Caco-2 (cell line): ENCODE measurements around the gene ZNF175. TPM values are rescaled to one million over a fixed set of nuclear protein-coding genes. Genes with fewer than 3 reads are reported as not detected.

ENCODE experiments used
- BruUV-seq: library from RNA; stranded (reverse); fragments of 400-500 nt; replicated peaks from 2 replicates; lab custom pipeline; 2021; lab: Mats Ljungman, UMichigan
- CTCF ChIA-PET: fragments of 300-600 bp; sonication (Branson Sonifier 250); formaldehyde crosslinking; loops from one replicate; lab custom pipeline; 2022; ENCODE audit warnings: antibody characterized with exemption; lab: Charles Lee
- POLR2A ChIA-PET: fragments of 300-600 bp; sonication (Branson Sonifier 250); formaldehyde crosslinking; loops from one replicate; lab custom pipeline; 2022; ENCODE audit warnings: antibody characterized with exemption; lab: Charles Lee
- DNase-seq, 2 experiments: peaks; one replicate each; pipeline versions ENCODE4 v3.0.0 to v3.0.0-alpha.2; 2020 to 2022
- H3K27me3 ChIP-seq: replicated peaks from 2 replicates; pipeline ENCODE4 v1.6.0; 2011; ENCODE audit warnings: low read length; ENCODE audit not compliant: control insufficient read depth, insufficient read depth
- H3K36me3 ChIP-seq: 2 replicates; pipeline ENCODE4 v1.5.1; 2011; ENCODE audit warnings: low read length; ENCODE audit not compliant: control insufficient read depth, insufficient read depth
- H3K4me1 ChIP-seq: fragments of 250-450 bp; sonication (Bioruptor Pico); 2 replicates; pipeline ENCODE4 v1.5.1; 2020; ENCODE audit warnings: mild to moderate bottlenecking
- H3K4me3 ChIP-seq: 2 replicates; pipeline ENCODE4 v1.5.1; 2011; ENCODE audit warnings: low read depth, mild to moderate bottlenecking, control low read depth, low read length
- H3K9me3 ChIP-seq: fragments of 250-450 bp; sonication (Bioruptor Pico); 2 replicates; pipeline ENCODE4 v1.5.1; 2020; ENCODE audit warnings: mild to moderate bottlenecking, moderate library complexity
- H3K27ac Mint-ChIP-seq: one replicate; pipeline ENCODE4 v1.8.0; 2022; ENCODE audit warnings: mixed read lengths; ENCODE audit not compliant: unreplicated experiment
- H3K27me3 Mint-ChIP-seq: one replicate; pipeline ENCODE4 v1.8.0; 2022; ENCODE audit warnings: mixed read lengths; ENCODE audit not compliant: insufficient read depth, unreplicated experiment
- H3K36me3 Mint-ChIP-seq: one replicate; pipeline ENCODE4 v1.8.0; 2022; ENCODE audit warnings: mild to moderate bottlenecking, mixed read lengths; ENCODE audit not compliant: insufficient read depth, unreplicated experiment
- H3K4me1 Mint-ChIP-seq: one replicate; pipeline ENCODE4 v1.8.0; 2022; ENCODE audit warnings: low read depth, mixed read lengths; ENCODE audit not compliant: unreplicated experiment
- H3K4me3 Mint-ChIP-seq: one replicate; pipeline ENCODE4 v1.8.0; 2022; ENCODE audit warnings: mild to moderate bottlenecking, moderate library complexity, mixed read lengths; ENCODE audit not compliant: unreplicated experiment
- H3K9me3 Mint-ChIP-seq: one replicate; pipeline ENCODE4 v1.8.0; 2022; ENCODE audit warnings: mixed read lengths; ENCODE audit not compliant: unreplicated experiment
- CTCF ChIP-seq, 2 experiments: fragments of 200-600 bp in 1 of 2; IDR thresholded peaks; 1 replicate in 1 of 2; 2 replicates in 1 of 2; pipeline versions ENCODE4 v1.5.1 to v1.8.0; 2011 to 2022; ENCODE audit warnings: antibody characterized with exemption in 1 of 2, control low read depth in 1 of 2, inconsistent platforms in 1 of 2, low read depth in 1 of 2, low read length in 1 of 2, mild to moderate bottlenecking in 1 of 2, moderate library complexity in 1 of 2; ENCODE audit not compliant: insufficient read depth in 1 of 2, severe bottlenecking in 1 of 2, unreplicated experiment in 1 of 2
- intact Hi-C: fragments of 100-400 bp; cut with micrococcal nuclease; formaldehyde crosslinking; loops from one replicate; pipeline ENCODE4 v1.10.0; 2022; ENCODE audit not compliant: unreplicated experiment
- total RNA-seq: library from RNA; stranded (reverse); gene quantifications from 2 replicates; pipeline ENCODE4 v1.2.3, GENCODE V29; 2022

ZNF175 gene
- total RNA-seq, 1 experiment from 2014 or later: 8.7 TPM

DNA sequence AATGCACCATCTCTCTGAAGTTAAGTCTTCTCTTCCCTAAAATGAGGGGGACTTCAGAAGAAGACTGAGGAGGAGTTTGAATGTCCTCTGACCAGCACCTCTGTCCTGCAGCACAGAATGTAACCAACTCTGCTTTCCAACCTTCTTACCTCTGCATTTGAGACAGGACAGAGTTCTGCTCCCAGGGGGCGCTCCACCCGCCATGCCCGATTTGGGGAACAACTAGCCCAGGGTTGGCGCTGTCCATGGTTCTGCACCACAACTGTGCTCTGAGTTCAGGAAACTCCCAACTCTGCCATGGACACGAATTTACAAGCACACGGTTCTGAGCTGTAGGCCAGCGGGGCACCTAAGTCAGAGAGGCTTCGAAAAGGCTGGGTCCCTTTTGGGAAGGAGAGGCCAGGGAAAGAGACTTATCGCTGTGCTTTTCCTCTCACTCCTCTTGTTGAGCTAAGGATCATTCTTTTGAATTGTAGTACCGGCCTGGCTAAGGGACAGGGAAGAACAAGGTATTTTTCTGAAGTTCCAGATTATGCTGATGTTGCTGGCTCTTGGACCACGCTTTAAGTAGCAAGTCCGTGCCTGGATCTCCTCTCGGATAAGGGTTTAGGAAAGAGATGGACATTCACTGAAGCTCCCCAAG is 37.0 kb downstream of the ZNF175 start:
- Mint-ChIP-seq H3K4me1 (no peaks in the 10 kb centered on the region), H3K36me3 (no peaks in the 10 kb centered on the region), H3K9me3 (peaks cover 18% of the 10 kb centered on the region), H3K27ac (no peak overlapping the region), H3K27me3 (peaks cover 15% of the 10 kb centered on the region), H3K4me3 (no peak overlapping the region)
- DNase-seq: peak; percentile 84
- BruUV-seq: no TSS peak
- H3K9me3 ChIP-seq: 0 out of 2 replicates have a peak, but pooled peaks cover 3% of the 10 kb centered on the region
- H3K27me3 ChIP-seq: no peaks in the 10 kb centered on the region
- intact Hi-C loops: loop anchor here (5.0 kb wide), 1 partner anchor 49 kb away; no protein-coding TSS in a partner anchor
- TF ChIP-seq CTCF (IDR thresholded peaks at IDR 0.05; ENCODE audit: insufficient read depth in 1 of 2, low read depth in 1 of 2, low read length in 1 of 2, severe bottlenecking in 1 of 2, unreplicated experiment in 1 of 2): peak; percentile 75 to 78
- POLR2A ChIA-PET: no interaction called here
- H3K4me1 ChIP-seq: no peaks in the 10 kb centered on the region
- no peaks in the 10 kb centered on the region for H3K36me3 ChIP-seq
- CTCF ChIA-PET: interaction anchor here (0.6 to 2.5 kb wide), 2 partner anchors 32 to 49 kb away, joined by 3 to 11 read pairs; no protein-coding TSS in a partner anchor
- no peak overlapping the region for H3K4me3 ChIP-seq

DNA sequence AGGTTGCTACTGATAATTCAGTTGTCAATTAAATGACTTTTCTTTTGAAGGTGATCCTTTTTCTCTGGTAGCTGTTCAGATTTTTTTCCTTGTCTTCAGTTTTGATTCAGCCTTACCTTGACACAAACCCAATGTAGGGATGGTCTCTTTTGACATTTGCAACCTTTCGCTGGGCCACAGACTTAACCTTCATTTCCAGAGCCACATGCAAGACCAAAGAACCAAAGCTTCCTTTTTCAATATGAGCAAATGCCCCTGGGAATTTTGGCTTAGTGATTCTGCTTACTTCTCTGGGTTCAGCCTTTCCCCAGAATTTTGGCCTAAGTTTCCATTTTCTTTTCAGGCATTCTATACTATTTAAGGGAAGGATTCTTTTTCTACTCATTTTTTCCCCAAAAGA is 39.5 kb downstream of the ZNF175 start:
- Mint-ChIP-seq H3K4me3 (no peak overlapping the region), H3K27ac (no peak overlapping the region), H3K4me1 (no peaks in the 10 kb centered on the region), H3K36me3 (no peaks in the 10 kb centered on the region), H3K27me3 (peaks cover 18% of the 10 kb centered on the region), H3K9me3 (peaks cover 19% of the 10 kb centered on the region)
- ChIA-PET POLR2A (no interaction called here), CTCF (no interaction called here)
- Histone ChIP-seq H3K27me3 (no peaks in the 10 kb centered on the region), H3K9me3 (0 out of 2 replicates have a peak, but pooled peaks cover 3% of the 10 kb centered on the region), H3K4me1 (no peaks in the 10 kb centered on the region), H3K36me3 (no peaks in the 10 kb centered on the region), H3K4me3 (no peak overlapping the region)
- BruUV-seq: no TSS peak
- no peak for DNase-seq
- no peak for TF ChIP-seq CTCF (IDR thresholded peaks at IDR 0.05; ENCODE audit: insufficient read depth in 1 of 2, low read depth in 1 of 2, low read length in 1 of 2, severe bottlenecking in 1 of 2, unreplicated experiment in 1 of 2)
- intact Hi-C loops: no loop called here

GRCh38 chr19:51614789-51615188 is 43.7 kb downstream of the ZNF175 start:
- POLR2A ChIA-PET: no interaction called here

More at GRCh38 chr19:51614789-51615188, 43.7 kb downstream of the ZNF175 start:
- Mint-ChIP-seq H3K4me3 (no peak overlapping the region), H3K36me3 (no peaks in the 10 kb centered on the region), H3K27me3 (peaks cover 22% of the 10 kb centered on the region), H3K9me3 (peaks cover 19% of the 10 kb centered on the region), H3K27ac (no peak overlapping the region), H3K4me1 (no peaks in the 10 kb centered on the region)
- CTCF ChIA-PET: no interaction called here
- TF ChIP-seq CTCF (IDR thresholded peaks at IDR 0.05; ENCODE audit: insufficient read depth in 1 of 2, low read depth in 1 of 2, low read length in 1 of 2, severe bottlenecking in 1 of 2, unreplicated experiment in 1 of 2): no peak
- Histone ChIP-seq H3K36me3 (no peaks in the 10 kb centered on the region), H3K4me1 (no peaks in the 10 kb centered on the region), H3K27me3 (no peaks in the 10 kb centered on the region), H3K9me3 (0 out of 2 replicates have a peak, but pooled peaks cover 3% of the 10 kb centered on the region), H3K4me3 (no peak overlapping the region)
- DNase-seq: no peak
- intact Hi-C loops: no loop called here
- BruUV-seq: no TSS peak
